Lower lobe of right lung (tissue), 2 donors: ENCODE measurements around the gene ZIC1. TPM values are rescaled to one million over a fixed set of nuclear protein-coding genes. Genes with fewer than 3 reads are reported as not detected.

ENCODE experiments used
- ATAC-seq, 2 donors: fragments of 200-7000 bp; cut with Tn5 transposase; one replicate each; pipeline ENCODE4 v1.9.1; 2020 to 2022; ENCODE audit warnings: mild to moderate bottlenecking in 2 of 2, moderate library complexity in 2 of 2
- DNase-seq: peaks from one replicate; pipeline ENCODE4 v3.0.0-alpha.2; 2020
- H3K27ac ChIP-seq: fragments of 200-600 bp; one replicate; pipeline ENCODE4 v1.8.0; 2022
- H3K27me3 ChIP-seq: fragments of 200-600 bp; one replicate; pipeline ENCODE4 v1.8.0; 2022; ENCODE audit warnings: low read depth
- H3K36me3 ChIP-seq: fragments of 200-600 bp; one replicate; pipeline ENCODE4 v1.8.0; 2022; ENCODE audit warnings: mild to moderate bottlenecking
- H3K4me1 ChIP-seq: fragments of 200-600 bp; one replicate; pipeline ENCODE4 v1.8.0; 2022
- H3K4me3 ChIP-seq: fragments of 200-600 bp; one replicate; pipeline ENCODE4 v1.8.0; 2022; ENCODE audit warnings: mild to moderate bottlenecking
- H3K9me3 ChIP-seq: fragments of 200-600 bp; one replicate; pipeline ENCODE4 v1.8.0; 2022
- intact Hi-C: fragments of 100-400 bp; cut with DNase I; formaldehyde crosslinking; loops from one replicate; pipeline ENCODE4 v1.11.0; 2022
- total RNA-seq: library from RNA; stranded (reverse); fragmentation: NEBNext Ultra II Directional; extraction: Animal tissue kit (Norgen Biotek cat#: 25700); gene quantifications from one replicate; pipeline ENCODE4 v1.2.1, GENCODE V29; 2021
- TF ChIP-seq, protein P1 (sequence below): fragments of 200-600 bp; IDR thresholded peaks from one replicate; pipeline ENCODE4 v1.8.0; 2022; ENCODE audit warnings: antibody characterized with exemption, mild to moderate bottlenecking
- donor health status: DM: no; HTN: yes; CAD: no; lungs with severe emphysema.

ZIC1 gene
- total RNA-seq, 1 donor from 2014 or later: not detected

DNA sequence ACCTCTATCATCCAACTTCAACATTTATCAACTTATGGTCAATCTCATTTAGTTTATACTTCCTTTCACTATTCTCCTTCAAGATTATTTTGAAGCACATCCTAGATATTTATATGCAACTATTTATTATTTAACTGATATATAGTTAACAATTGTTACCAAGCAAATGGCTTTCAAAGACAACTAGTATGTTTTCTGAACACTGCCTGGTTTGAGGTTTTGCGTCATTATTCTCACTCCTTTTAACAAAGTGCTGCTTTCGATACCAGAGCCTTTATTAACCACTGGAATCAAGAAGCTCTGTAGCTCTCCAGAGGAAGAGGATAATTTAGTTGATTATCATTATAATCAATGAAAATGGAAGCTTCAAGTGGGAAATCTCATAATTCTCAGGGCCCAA is 19.6 kb downstream of the ZIC1 start:
- no peak overlapping the region for H3K27ac ChIP-seq
- no peak overlapping the region for H3K4me3 ChIP-seq
- intact Hi-C loops: no loop called here
- H3K9me3 ChIP-seq: no peaks in the 10 kb centered on the region
- H3K36me3 ChIP-seq: no peaks in the 10 kb centered on the region
- TF ChIP-seq, protein P1, sequence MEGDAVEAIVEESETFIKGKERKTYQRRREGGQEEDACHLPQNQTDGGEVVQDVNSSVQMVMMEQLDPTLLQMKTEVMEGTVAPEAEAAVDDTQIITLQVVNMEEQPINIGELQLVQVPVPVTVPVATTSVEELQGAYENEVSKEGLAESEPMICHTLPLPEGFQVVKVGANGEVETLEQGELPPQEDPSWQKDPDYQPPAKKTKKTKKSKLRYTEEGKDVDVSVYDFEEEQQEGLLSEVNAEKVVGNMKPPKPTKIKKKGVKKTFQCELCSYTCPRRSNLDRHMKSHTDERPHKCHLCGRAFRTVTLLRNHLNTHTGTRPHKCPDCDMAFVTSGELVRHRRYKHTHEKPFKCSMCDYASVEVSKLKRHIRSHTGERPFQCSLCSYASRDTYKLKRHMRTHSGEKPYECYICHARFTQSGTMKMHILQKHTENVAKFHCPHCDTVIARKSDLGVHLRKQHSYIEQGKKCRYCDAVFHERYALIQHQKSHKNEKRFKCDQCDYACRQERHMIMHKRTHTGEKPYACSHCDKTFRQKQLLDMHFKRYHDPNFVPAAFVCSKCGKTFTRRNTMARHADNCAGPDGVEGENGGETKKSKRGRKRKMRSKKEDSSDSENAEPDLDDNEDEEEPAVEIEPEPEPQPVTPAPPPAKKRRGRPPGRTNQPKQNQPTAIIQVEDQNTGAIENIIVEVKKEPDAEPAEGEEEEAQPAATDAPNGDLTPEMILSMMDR: no peak
- peaks cover 30% of the 10 kb centered on the region for H3K27me3 ChIP-seq
- DNase-seq (no peak), ATAC-seq (no peak)
- H3K4me1 ChIP-seq: no peaks in the 10 kb centered on the region

DNA sequence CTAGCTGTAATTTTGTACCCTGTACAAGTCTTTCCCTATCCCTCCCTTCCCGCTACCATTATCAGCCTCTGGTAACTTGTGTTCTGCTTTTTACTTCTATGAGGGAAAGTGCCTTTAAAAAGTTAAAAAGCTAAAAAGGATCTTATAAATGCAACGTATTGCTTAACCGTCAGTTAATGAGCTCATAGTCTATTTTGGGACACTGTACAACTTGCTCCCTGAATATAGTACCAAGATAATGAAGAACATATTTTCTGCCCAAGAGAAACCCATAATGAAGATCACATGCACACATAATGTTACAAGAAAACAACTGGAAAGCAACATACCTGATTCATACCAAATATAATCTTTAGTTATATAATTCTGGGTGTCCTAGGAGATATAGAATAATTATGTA is 22.6 kb downstream of the ZIC1 start:
- Histone ChIP-seq H3K27ac (no peak overlapping the region), H3K27me3 (peaks cover 2% of the 10 kb centered on the region), H3K36me3 (no peaks in the 10 kb centered on the region), H3K9me3 (no peaks in the 10 kb centered on the region), H3K4me3 (no peak overlapping the region), H3K4me1 (no peaks in the 10 kb centered on the region)
- ATAC-seq: no peak
- TF ChIP-seq, protein P1: no peak
- DNase-seq: no peak
- intact Hi-C loops: no loop called here

DNA sequence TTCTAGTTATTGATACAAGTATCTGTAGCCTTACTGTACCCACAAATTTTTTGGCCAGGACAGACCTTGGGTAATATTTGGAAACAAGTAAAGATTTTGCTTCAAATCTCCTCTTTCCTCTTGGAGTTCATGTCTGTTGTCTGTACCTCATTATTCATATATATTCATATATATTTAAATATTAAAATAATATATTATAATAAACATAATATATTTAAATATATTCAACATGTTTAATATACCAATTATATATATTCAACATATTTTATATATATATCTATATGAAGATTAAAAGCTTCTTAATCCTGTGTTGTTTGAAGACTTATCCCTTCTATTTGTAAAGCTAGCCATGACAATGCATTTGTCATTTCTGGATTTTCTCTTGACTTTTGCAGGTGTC is 38.1 kb downstream of the ZIC1 start:
- Histone ChIP-seq H3K27ac (no peak overlapping the region), H3K27me3 (no peaks in the 10 kb centered on the region), H3K36me3 (no peaks in the 10 kb centered on the region), H3K4me3 (no peak overlapping the region), H3K9me3 (no peaks in the 10 kb centered on the region), H3K4me1 (no peaks in the 10 kb centered on the region)
- intact Hi-C loops: no loop called here
- TF ChIP-seq, protein P1: no peak
- ATAC-seq (no peak), DNase-seq (no peak)

DNA sequence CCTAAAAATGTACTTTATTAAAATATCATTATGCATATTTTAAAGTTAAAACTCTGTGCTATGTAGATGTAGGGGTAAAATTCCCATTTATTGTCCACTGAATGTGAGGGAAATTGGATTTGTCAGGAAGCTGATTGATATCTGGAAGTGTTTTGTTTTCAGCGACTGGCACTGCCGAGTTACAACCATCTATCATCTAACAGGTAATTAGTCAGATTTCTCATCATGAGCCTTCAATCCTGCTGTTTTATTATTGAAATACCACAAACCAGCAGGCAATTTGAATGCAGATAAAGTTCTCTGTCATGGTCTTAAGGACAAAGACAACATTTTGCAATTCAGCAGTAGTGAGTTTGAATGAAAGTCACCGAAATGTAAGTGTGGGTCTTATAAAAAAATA is 40.5 kb downstream of the ZIC1 start:
- no peak for DNase-seq
- Histone ChIP-seq H3K36me3 (no peaks in the 10 kb centered on the region), H3K4me3 (no peak overlapping the region), H3K27ac (no peak overlapping the region), H3K27me3 (no peaks in the 10 kb centered on the region), H3K4me1 (no peaks in the 10 kb centered on the region), H3K9me3 (no peaks in the 10 kb centered on the region)
- ATAC-seq: no peak
- TF ChIP-seq, protein P1: no peak
- intact Hi-C loops: no loop called here

DNA sequence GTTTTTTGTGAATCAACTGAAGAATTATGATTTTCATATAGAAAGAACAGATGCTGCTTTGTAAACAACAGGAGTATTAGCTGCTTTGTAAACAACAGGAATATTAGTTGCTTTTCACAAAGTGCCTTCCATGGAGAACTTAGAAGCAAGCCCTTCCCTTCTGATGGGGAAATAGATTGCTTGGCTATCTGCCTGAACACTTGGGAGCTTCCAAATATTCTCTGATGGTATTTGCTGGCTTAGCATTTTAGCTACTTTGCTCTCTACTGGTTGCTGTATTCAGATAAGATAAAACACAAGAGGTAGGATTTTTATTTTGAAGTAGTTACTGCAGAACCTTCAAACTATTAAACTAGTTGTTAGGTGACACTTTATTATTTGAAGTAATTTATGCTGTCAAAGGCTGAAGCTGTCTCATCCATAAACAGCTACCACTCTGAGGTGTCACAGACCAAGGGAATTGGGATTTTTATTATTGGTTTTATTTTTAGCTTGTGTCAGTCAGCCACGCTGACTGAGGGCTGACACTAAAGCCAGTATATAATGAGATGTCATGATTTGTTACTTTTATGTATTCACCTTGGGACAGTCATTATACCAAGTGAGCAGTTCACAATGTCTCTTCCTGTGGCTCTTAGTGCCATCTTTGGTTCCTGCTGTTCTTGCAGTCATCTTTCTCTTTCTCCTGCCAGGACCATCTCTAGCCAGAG is 50.0 kb downstream of the ZIC1 start:
- intact Hi-C loops: no loop called here
- no peak overlapping the region for H3K27ac ChIP-seq
- DNase-seq (no peak), ATAC-seq (no peak)
- no peak overlapping the region for H3K4me3 ChIP-seq
- H3K4me1 ChIP-seq: no peaks in the 10 kb centered on the region
- no peaks in the 10 kb centered on the region for H3K36me3 ChIP-seq
- TF ChIP-seq, protein P1: no peak
- H3K27me3 ChIP-seq: no peaks in the 10 kb centered on the region
- H3K9me3 ChIP-seq: no peaks in the 10 kb centered on the region
